ENCODE measurements around the gene PCDHGA5.
"Not testable (repeated sequence)": the region's sequence is repeated elsewhere in the genome, so short reads cannot be mapped to it uniquely, and the experiment has no call there.

Gene PCDHGA5

DNA sequence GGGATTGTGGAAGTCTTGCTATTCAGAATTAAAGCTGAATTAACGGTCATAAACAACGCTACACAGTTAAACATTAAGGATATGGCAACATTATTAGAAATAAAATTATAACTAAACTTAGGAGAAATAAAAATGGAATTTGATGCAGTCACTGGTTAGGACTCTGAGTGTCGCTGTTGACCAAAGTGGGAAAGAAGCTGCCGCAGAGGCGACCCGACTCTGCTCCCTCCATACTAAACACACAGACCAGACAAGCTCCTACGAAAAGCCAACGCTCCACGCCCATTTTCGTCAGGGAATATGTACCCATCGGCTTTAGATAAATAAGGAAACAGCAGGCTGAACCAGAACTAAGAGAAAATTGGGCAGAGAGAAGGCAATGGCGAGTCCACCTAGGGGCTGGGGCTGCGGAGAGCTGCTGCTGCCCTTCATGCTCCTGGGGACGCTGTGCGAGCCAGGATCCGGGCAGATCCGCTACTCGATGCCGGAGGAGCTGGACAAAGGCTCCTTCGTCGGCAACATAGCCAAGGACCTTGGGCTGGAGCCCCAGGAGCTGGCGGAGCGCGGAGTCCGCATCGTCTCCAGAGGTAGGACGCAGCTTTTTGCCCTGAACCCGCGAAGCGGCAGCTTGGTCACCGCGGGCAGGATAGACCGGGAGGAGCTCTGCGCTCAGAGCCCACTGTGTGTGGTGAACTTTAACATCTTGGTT is at the start of gene PCDHGA5:
TSS of gene PCDHGA5 (plus strand) at position 211 of the 709 bp plus-strand sequence. CDS start at position 380, 169 bp downstream.
- no peak for DNase-seq

DNA sequence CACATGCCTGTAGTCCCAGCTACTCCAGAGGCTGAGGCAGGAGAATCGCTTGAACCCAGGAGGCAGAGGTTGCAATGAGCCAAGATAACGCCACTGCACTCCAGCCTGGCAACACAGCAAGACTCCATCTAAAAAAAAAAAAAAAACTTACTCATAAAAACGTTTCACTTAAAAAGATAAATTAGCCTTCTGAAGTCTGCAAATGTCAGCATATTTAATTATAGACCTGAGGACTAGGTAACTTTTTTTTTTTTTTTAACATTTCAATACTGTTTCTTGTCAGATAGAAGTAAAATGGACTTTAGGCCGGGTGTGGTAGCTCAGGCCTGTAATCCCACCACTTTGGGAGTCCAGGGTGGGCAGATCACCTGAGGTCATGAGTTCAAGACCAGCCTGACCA is 47.0 kb upstream of the PCDHGA5 start:
- not testable (repeated sequence) for DNase-seq

DNA sequence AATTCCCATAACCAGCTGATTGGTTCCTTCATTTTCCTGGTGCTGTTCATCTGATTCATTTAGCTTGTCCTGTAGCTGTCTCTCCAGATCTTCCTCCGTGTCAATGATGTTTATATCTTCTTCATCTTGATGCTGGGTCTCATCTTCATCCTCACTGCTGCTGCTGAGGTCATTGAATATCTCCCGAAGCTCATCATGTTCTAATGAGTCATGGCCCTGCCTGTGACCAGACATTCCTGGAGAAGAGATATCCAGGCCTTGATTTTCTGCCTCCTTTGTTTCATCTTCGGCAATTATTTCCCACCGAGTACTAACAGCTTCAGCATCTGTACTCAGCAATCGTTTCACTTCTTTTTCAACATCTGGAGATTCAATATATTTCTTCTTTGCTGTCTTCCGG is 44.8 kb upstream of the PCDHGA5 start:
- DNase-seq, result no peak

GRCh38 chr5:141319699-141320098 is 44.3 kb upstream of the PCDHGA5 start:
- no peak for DNase-seq

- peak; percentile 69 to 87 for DNase-seq
These were observed 43.5 kb upstream of the PCDHGA5 start, which contains the start of gene TAF7 for GRCh38 chr5:141320225-141321169. Gene TAF7 (minus strand): TSS chr5:141320784. CDS start chr5:141320044, 740 bp downstream.

- DNase-seq, result no peak
These were observed 41.7 kb upstream of the PCDHGA5 start for GRCh38 chr5:141322261-141322660.

- DNase-seq, result peak; percentile 21 to 61
These were observed 37.7 kb upstream of the PCDHGA5 start for GRCh38 chr5:141326088-141326854.

GRCh38 chr5:141328231-141328630 is 35.7 kb upstream of the PCDHGA5 start:
- DNase-seq, result no peak

- DNase-seq, result no peak
These were observed 33.5 kb upstream of the PCDHGA5 start, which contains the start of gene PCDHGA1 for GRCh38 chr5:141330299-141331080. Gene PCDHGA1 (plus strand): TSS chr5:141330514.

DNA sequence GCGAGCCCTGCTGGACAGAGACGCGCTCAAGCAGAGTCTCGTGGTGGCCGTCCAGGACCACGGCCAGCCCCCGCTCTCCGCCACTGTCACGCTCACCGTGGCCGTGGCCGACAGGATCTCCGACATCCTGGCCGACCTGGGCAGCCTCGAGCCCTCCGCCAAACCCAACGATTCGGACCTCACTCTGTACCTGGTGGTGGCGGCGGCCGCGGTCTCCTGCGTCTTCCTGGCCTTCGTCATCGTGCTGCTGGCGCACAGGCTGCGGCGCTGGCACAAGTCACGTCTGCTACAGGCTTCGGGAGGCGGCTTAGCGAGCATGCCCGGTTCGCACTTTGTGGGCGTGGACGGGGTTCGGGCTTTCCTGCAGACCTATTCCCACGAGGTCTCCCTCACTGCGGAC is 31.4 kb upstream of the PCDHGA5 start:
- not testable (repeated sequence) for DNase-seq

GRCh38 chr5:141338538-141339306 is 25.2 kb upstream of the PCDHGA5 start, which contains the start of gene PCDHGA2:
Gene PCDHGA2 (plus strand): TSS chr5:141338760.
- no peak for DNase-seq

DNA sequence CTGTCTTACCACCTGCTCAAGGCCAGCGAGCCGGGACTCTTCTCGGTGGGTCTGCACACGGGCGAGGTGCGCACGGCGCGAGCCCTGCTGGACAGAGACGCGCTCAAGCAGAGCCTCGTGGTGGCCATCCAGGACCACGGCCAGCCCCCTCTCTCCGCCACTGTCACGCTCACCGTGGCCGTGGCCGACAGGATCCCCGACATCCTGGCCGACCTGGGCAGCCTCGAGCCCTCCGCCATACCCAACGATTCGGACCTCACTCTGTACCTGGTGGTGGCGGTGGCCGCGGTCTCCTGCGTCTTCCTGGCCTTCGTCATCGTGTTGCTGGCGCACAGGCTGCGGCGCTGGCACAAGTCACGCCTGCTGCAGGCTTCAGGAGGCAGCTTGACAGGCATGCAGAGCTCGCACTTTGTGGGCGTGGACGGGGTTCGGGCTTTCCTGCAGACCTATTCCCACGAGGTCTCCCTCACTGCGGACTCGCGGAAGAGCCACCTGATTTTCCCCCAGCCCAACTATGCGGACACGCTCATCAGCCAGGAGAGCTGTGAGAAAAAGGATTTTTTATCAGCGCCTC is 23.1 kb upstream of the PCDHGA5 start:
- not testable (repeated sequence) for DNase-seq

DNA sequence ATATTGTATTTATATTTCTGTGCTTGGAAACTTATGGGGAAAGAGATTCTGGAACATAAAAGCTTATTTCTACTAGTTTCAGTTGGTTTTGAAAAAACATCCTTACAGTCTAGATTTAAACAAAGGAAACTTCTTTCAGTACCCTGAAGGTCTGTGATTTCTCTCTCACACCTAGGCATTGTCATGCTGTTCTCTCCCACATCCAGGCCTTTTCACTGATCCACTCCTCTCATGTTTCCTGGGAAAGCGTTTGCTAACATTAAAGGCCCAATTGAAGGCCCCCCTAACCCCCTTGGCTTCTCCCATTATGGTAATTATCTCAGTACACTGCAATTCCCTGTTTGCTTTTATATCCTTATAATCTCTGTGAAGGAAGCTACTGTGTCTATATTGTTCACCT is 21.2 kb upstream of the PCDHGA5 start:
- DNase-seq, result no peak

- no peak for DNase-seq
These were observed 20.6 kb upstream of the PCDHGA5 start, which contains the start of gene PCDHGA3 for GRCh38 chr5:141343242-141343952. Gene PCDHGA3 (plus strand): TSS chr5:141343829. CDS start chr5:141344034, 205 bp downstream.

DNA sequence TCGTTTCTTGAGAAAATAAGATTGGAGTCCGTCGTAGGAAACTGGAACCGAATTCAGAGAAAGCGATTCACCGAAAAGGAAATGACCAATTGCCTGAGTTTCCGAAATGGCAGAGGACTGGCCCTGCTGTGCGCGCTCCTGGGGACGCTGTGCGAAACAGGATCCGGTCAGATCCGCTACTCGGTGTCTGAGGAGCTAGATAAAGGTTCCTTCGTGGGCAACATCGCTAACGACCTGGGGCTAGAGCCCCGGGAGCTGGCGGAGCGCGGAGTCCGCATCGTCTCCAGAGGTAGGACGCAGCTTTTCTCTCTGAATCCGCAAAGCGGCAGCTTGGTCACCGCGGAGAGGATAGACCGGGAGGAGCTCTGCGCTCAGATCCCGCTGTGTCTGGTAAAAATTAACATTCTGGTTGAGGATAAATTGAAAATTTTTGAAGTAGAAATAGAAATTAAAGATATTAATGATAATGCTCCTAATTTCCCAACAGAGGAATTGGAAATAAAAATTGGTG is 20.0 kb upstream of the PCDHGA5 start:
- DNase-seq, result no peak

DNA sequence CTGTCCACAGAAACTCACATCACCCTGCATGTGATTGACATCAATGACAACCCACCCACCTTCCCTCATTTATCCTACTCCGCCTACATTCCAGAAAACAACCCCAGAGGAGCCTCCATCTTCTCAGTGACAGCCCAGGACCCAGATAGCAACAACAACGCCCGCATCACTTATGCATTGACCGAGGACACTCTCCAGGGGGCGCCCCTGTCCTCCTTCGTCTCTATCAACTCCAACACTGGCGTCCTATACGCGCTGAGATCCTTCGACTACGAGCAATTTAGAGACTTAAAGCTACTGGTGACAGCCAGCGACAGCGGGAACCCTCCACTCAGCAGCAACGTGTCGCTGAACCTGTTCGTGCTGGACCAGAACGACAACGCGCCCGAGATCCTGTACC is 18.6 kb upstream of the PCDHGA5 start:
- no peak for DNase-seq

GRCh38 chr5:141346017-141346416 is 17.9 kb upstream of the PCDHGA5 start:
- not testable (repeated sequence) for DNase-seq

DNA sequence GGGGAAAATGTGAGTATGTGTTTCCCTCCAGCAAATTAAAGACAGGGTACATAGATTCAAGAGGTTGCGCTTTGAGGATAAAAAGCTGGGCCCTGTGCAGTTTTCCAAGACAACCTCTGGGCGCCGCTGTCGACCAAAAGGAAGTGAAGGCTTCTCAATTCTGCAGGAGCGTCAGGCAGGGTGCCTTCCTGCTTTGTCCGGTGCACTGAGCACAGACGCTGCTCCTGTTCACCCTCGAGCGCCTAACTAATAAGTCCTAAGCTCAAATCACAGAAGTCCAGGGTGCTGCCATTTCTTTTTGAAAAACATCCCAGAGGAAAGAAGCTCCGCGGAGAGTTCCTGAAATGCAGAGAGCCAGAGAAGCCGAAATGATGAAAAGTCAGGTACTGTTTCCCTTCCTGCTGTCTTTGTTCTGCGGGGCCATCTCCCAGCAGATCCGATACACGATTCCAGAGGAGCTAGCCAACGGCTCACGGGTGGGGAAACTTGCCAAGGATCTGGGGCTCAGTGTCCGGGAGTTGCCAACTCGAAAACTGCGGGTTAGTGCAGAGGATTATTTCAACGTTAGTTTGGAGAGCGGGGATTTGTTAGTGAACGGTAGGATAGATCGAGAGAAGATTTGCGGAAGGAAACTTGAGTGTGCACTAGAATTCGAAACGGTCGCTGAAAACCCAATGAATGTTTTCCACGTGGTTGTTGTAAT is 13.9 kb upstream of the PCDHGA5 start, which contains the start of gene PCDHGB1:
TSS of gene PCDHGB1 (plus strand) at position 183 of the 703 bp plus-strand sequence. CDS start at position 345, 162 bp downstream.
- peak; percentile 64 to 72 for DNase-seq

DNA sequence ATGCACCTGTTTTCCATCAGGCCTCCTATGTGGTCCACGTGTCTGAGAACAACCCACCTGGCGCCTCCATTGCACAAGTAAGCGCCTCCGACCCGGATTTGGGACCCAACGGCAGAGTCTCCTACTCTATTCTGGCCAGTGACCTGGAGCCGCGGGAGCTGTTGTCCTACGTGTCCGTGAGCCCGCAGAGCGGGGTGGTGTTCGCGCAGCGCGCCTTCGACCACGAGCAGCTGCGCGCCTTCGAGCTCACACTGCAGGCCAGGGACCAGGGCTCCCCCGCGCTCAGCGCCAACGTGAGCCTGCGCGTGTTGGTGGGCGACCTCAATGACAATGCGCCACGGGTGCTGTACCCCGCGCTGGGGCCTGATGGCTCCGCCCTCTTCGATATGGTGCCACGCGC is 12.4 kb upstream of the PCDHGA5 start:
- DNase-seq, result no peak

All from NCI-H1930 (cell line).